B cell (primary cell): ENCODE data around the gene TPI1. TPM values are rescaled to one million over a fixed set of nuclear protein-coding genes. Genes with fewer than 3 reads are reported as not detected.
"Not testable (repeated sequence)": the region's sequence is repeated elsewhere in the genome, so short reads cannot be mapped to it uniquely, and the experiment has no call there.

Experiments
- ATAC-seq: fragments of 200-7000 bp; cut with Tn5 transposase; one replicate; pipeline ENCODE4 v1.10.0; 2021; ENCODE audit warnings: low read depth, mild to moderate bottlenecking, moderate number of reproducible peaks, moderate library complexity
- CTCF ChIA-PET: fragments of 350-600 bp; sonication (Branson Sonifier 250); formaldehyde crosslinking; loops from one replicate; lab custom pipeline; 2021; ENCODE audit warnings: antibody characterized with exemption, inconsistent platforms; lab: Charles Lee
- POLR2A ChIA-PET: fragments of 350-600 bp; sonication (Branson Sonifier 250); formaldehyde crosslinking; loops from one replicate; lab custom pipeline; 2021; ENCODE audit warnings: antibody characterized with exemption; lab: Charles Lee
- DNase-seq: peaks from one replicate; pipeline ENCODE4 v3.0.0; 2013
- H2AFZ ChIP-seq: 2 replicates; pipeline ENCODE4 v1.6.1; 2012; ENCODE audit warnings: mild to moderate bottlenecking, low read depth, low read length; ENCODE audit not compliant: insufficient read depth, poor library complexity, severe bottlenecking
- H3K27ac ChIP-seq, 2 donors: 1 replicate in 1 of 2; 2 replicates in 1 of 2; pipeline ENCODE4 v1.5.1; 2012 to 2013; ENCODE audit warnings: low read length in 2 of 2, mild to moderate bottlenecking in 2 of 2, moderate library complexity in 1 of 2
- H3K27me3 ChIP-seq, 4 experiments: fragments of 200-600 bp in 1 of 4; sonication (generic) in 1 of 4; replicated peaks in 1 of 4; 1 replicate in 2 of 4; 2 replicates in 2 of 4; pipeline versions ENCODE4 v1.6.1 to v1.7.0; 2013 to 2016; ENCODE audit warnings: low read length in 3 of 4, mild to moderate bottlenecking in 2 of 4, mixed read lengths in 1 of 4, moderate library complexity in 1 of 4; ENCODE audit not compliant: insufficient read depth in 4 of 4, control insufficient read depth in 3 of 4; ENCODE audit errors: control extremely low read depth in 1 of 4
- H3K36me3 ChIP-seq, 2 experiments: replicated peaks in 1 of 2; 1 replicate in 1 of 2; 2 replicates in 1 of 2; pipeline versions ENCODE4 v1.6.1 to v1.7.1; 2013; ENCODE audit warnings: low read length in 1 of 2; ENCODE audit not compliant: insufficient read depth in 2 of 2, control insufficient read depth in 1 of 2; ENCODE audit errors: control extremely low read depth in 1 of 2, extremely low read depth in 1 of 2
- H3K4me1 ChIP-seq, 2 donors: fragments of 200-600 bp in 1 of 2; sonication (generic) in 1 of 2; 1 replicate in 1 of 2; 2 replicates in 1 of 2; pipeline versions ENCODE4 v1.5.1 to v1.6.1; 2013 to 2017; ENCODE audit warnings: low read length in 2 of 2; ENCODE audit not compliant: control insufficient read depth in 2 of 2, insufficient read depth in 2 of 2
- H3K4me2 ChIP-seq: replicated peaks from 2 replicates; pipeline ENCODE3; 2012; ENCODE audit warnings: mild to moderate bottlenecking, low read depth, low read length; ENCODE audit not compliant: poor library complexity, severe bottlenecking
- H3K4me3 ChIP-seq, 5 experiments: fragments of 200-600 bp in 1 of 5; sonication (generic) in 1 of 5; 1 replicate in 3 of 5; 2 replicates in 2 of 5; pipeline versions ENCODE4 v1.5.1 to v1.7.0; 2011 to 2016; ENCODE audit warnings: low read length in 4 of 5, mild to moderate bottlenecking in 4 of 5, low read depth in 2 of 5, control low read depth in 1 of 5, moderate library complexity in 1 of 5; ENCODE audit not compliant: insufficient read depth in 1 of 5; ENCODE audit errors: control extremely low read depth in 1 of 5, extremely low read depth in 1 of 5
- H3K79me2 ChIP-seq: fragments of 200-600 bp; sonication (generic); one replicate; pipeline ENCODE4 v1.6.0; 2016; ENCODE audit warnings: low read length; ENCODE audit not compliant: control insufficient read depth, insufficient read depth
- H3K9ac ChIP-seq: fragments of 200-600 bp; sonication (generic); 2 replicates; pipeline ENCODE4 v1.6.1; 2017; ENCODE audit warnings: mild to moderate bottlenecking, low read length, moderate library complexity
- H3K9me3 ChIP-seq, 3 donors: one replicate each; pipeline versions ENCODE4 v1.6.1 to v1.7.1; 2013; ENCODE audit warnings: low read length in 2 of 3; ENCODE audit not compliant: control insufficient read depth in 2 of 3, insufficient read depth in 1 of 3; ENCODE audit errors: control extremely low read depth in 1 of 3
- H4K20me1 ChIP-seq: 2 replicates; pipeline ENCODE4 v1.6.0; 2012; ENCODE audit warnings: mild to moderate bottlenecking, low read length; ENCODE audit not compliant: insufficient read depth, control insufficient read depth, poor library complexity, severe bottlenecking
- H3K27ac Mint-ChIP-seq: one replicate; pipeline ENCODE4 v1.8.0; 2021; ENCODE audit warnings: mixed read lengths
- H3K27me3 Mint-ChIP-seq: one replicate; pipeline ENCODE4 v1.8.0; 2021; ENCODE audit warnings: mixed read lengths
- H3K4me1 Mint-ChIP-seq: one replicate; pipeline ENCODE4 v1.8.0; 2021; ENCODE audit warnings: mixed read lengths
- H3K4me3 Mint-ChIP-seq: one replicate; pipeline ENCODE4 v1.8.0; 2021; ENCODE audit warnings: mixed read lengths
- H3K9me3 Mint-ChIP-seq: one replicate; pipeline ENCODE4 v1.8.0; 2022; ENCODE audit warnings: mixed read lengths; ENCODE audit not compliant: insufficient read depth
- CTCF ChIP-seq: fragments of 200-600 bp; IDR thresholded peaks from one replicate; pipeline ENCODE4 v1.8.0; 2022; ENCODE audit warnings: antibody characterized with exemption, mild to moderate bottlenecking
- EZH2 ChIP-seq: IDR thresholded peaks from 2 replicates; pipeline ENCODE4 v1.6.1; 2012; ENCODE audit warnings: borderline replicate concordance, low read depth, mild to moderate bottlenecking, moderate library complexity, low read length; ENCODE audit not compliant: insufficient read depth, poor library complexity, severe bottlenecking
- WGBS: methylation state at CpG from one replicate; pipeline ENCODE4 v1.1.5; 2013; ENCODE audit warnings: missing lambda C conversion rate; ENCODE audit not compliant: insufficient coverage; 5-methylcytosine and 5-hydroxymethylcytosine counted together
- intact Hi-C: fragments of 100-400 bp; cut with micrococcal nuclease; formaldehyde crosslinking; loops from one replicate; pipeline ENCODE4 v1.10.0; 2022
- polyA plus RNA-seq: library from polyadenylated mRNA; depleted of rRNA; stranded (reverse); fragments of >200 nt; gene quantifications from 2 replicates; pipeline ENCODE4 v1.2.3, GENCODE V29; 2012
- total RNA-seq, 2 donors: library from RNA; stranded (reverse); fragments of 120-200 nt in 1 of 2; gene quantifications; 1 replicate in 1 of 2; 2 replicates in 1 of 2; pipeline versions ENCODE4 v1.2.3 to v1.2.4, GENCODE V29; 2013 to 2022

The TPI1 gene
- total and polyA plus RNA-seq, 2 donors (not counting 1 experiment from before 2014, with no cell fraction given), result 181 to 187 TPM

DNA sequence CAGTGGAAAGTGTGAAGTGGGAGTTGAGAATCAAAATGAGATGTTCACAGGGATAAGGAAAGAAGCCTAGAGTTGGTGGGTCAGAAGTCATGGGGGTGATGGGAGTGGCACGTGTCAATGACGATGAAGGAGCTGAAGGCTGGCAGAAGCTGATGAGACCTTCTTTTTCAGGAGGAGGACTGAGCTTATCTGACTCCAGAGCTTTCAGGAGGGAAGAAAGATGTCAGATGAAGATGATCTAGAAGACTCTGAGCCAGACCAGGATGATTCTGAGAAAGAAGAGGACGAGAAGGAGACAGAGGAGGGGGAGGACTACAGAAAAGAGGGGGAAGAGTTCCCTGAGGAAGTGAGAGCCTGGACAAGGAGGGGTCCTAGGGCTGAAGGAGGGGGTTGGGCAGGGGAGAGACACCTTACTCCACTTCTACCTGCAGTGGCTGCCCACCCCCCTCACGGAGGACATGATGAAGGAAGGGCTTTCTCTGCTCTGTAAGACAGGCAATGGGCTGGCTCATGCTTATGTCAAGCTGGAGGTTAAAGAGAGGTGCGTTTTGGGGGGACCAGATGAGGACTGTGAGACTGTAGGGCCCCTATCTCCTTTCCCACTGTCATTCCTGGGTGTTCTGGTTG is 38.2 kb downstream of the TPI1 start:
- peaks cover 0 to 6% of the 10 kb centered on the region in 2 experiments for H3K36me3 ChIP-seq
- peak overlapping the region; percentile 89 for H2AFZ ChIP-seq
- H3K4me2 ChIP-seq, result peak overlapping the region; percentile 92
- ATAC-seq (no peak), DNase-seq (no peak)
- Mint-ChIP-seq H3K27ac (no peak overlapping the region), H3K4me1 (peaks cover 2% of the 10 kb centered on the region), H3K27me3 (no peaks in the 10 kb centered on the region), H3K4me3 (no peak overlapping the region), H3K9me3 (no peaks in the 10 kb centered on the region)
- WGBS, result 94% methylated on average over 2 of the region's 5 CpGs
- H3K9ac ChIP-seq, result peak overlapping the region; percentile 92
- no peaks in the 10 kb centered on the region for H3K9me3 ChIP-seq
- peak overlapping the region; percentile 82 to 94 for H3K27ac ChIP-seq
- intact Hi-C loops, result no loop called here
- no peaks in the 10 kb centered on the region for H3K27me3 ChIP-seq
- TF ChIP-seq EZH2 (no peak), CTCF (no peak)
- H4K20me1 ChIP-seq, result no peaks in the 10 kb centered on the region
- POLR2A ChIA-PET, result interaction anchor here (1.0 to 1.8 kb wide), 6 partner anchors 9 to 54 kb away, joined by 3 to 8 read pairs (median 6); partner anchors contain the start of genes CDCA3, ENO2, SPSB2 and USP5
- H3K4me1 ChIP-seq, result peaks cover 14 to 18% of the 10 kb centered on the region in 2 donors
- CTCF ChIA-PET, result interaction anchor here (0.9 to 6.9 kb wide), 3 partner anchors 14 to 32 kb away, joined by 3 to 33 read pairs (median 4); partner anchors contain the start of gene SPSB2
- peak overlapping the region in 4 of 5 experiments; percentile 59 to 86 (median 76) for H3K4me3 ChIP-seq
- H3K79me2 ChIP-seq, result no peaks in the 10 kb centered on the region

DNA sequence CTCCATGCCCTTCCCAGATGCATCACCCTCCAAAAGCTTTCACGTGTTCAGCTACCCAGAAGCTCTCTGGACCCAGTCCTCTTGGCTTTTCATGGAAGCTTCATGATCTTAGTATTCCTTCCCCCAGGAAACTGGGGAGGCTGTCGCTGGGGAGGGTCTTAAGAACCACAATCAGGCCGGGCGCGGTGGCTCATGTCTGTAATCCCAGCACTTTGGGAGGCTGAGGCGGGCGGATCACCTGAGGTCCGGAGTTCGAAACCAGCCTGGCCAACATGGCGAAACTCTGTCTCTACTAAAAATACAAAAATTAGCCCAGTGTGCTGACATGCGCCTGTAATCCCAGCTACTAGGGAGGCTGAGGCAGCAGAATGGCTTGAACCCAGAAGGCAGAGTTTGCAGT is 40.8 kb downstream of the TPI1 start:
- H3K27me3 Mint-ChIP-seq, H3K36me3 ChIP-seq, H4K20me1 ChIP-seq, H3K4me3 Mint-ChIP-seq, H3K4me2 ChIP-seq, H3K9ac ChIP-seq, H3K4me1 Mint-ChIP-seq, H3K9me3 ChIP-seq, H3K79me2 ChIP-seq, H3K27ac Mint-ChIP-seq, H3K27me3 ChIP-seq, H2AFZ ChIP-seq, H3K27ac ChIP-seq, intact Hi-C loops, ATAC-seq, H3K9me3 Mint-ChIP-seq, H3K4me3 ChIP-seq, DNase-seq: not testable (repeated sequence)
- ChIA-PET POLR2A (interaction anchor here (0.7 to 2.0 kb wide), 2 partner anchors 17 to 290 kb away, joined by 4 read pairs; no protein-coding TSS in a partner anchor), CTCF (interaction anchor here (0.9 to 6.9 kb wide), 7 partner anchors 9 to 35 kb away, joined by 3 to 33 read pairs (median 4); partner anchors contain the start of gene SPSB2)
- peaks cover 14 to 18% of the 10 kb centered on the region in 2 donors for H3K4me1 ChIP-seq
- WGBS, result 100% methylated on average over 9 of the region's 11 CpGs
